Neural cell (in vitro differentiated cells): Measurements from ENCODE around the gene TMPRSS4. TPM values are rescaled to one million over a fixed set of nuclear protein-coding genes. Genes with fewer than 3 reads are reported as not detected.

ENCODE experiments used
- H2AFZ ChIP-seq: fragments of 200-600, 300-800 bp; sonication (generic), shearing (Covaris generic); 2 replicates; pipeline ENCODE4 v1.6.0; 2014; ENCODE audit warnings: low read depth, mild to moderate bottlenecking, antibody characterized with exemption, low read length, moderate library complexity
- H3F3A ChIP-seq: fragments of 200-600 bp; shearing (Covaris generic); 2 replicates; pipeline ENCODE4 v1.6.1; 2016; ENCODE audit warnings: mild to moderate bottlenecking, moderate library complexity, mixed read lengths, antibody characterized with exemption, low read length; ENCODE audit not compliant: insufficient read depth, poor library complexity, severe bottlenecking
- H3K27ac ChIP-seq: fragments of 200-600, 300-800 bp; sonication (generic), shearing (Covaris generic); 2 replicates; pipeline ENCODE4 v1.5.1; 2014; ENCODE audit warnings: mild to moderate bottlenecking, low read length, moderate library complexity
- H3K27me3 ChIP-seq: fragments of 300-800, 200-600 bp; sonication (generic), shearing (Covaris generic); 2 replicates; pipeline ENCODE4 v1.6.0; 2014; ENCODE audit warnings: mild to moderate bottlenecking, low read depth, low read length, moderate library complexity; ENCODE audit not compliant: insufficient read depth
- H3K36me3 ChIP-seq: fragments of 300-800, 200-600 bp; sonication (generic), shearing (Covaris generic); 2 replicates; pipeline ENCODE4 v1.5.1; 2014; ENCODE audit warnings: mild to moderate bottlenecking, antibody characterized with exemption, low read length, moderate library complexity; ENCODE audit not compliant: insufficient read depth
- H3K4me2 ChIP-seq: fragments of 300-800, 200-600 bp; sonication (generic), shearing (Covaris generic); 2 replicates; pipeline ENCODE4 v1.6.0; 2014; ENCODE audit warnings: mild to moderate bottlenecking, low read length
- H3K4me3 ChIP-seq: fragments of 300-800, 200-600 bp; sonication (generic), shearing (Covaris generic); 2 replicates; pipeline ENCODE4 v1.5.1; 2014; ENCODE audit warnings: mild to moderate bottlenecking, low read length, moderate library complexity
- H3K79me2 ChIP-seq: fragments of 200-600 bp; shearing (Covaris generic); replicated peaks from 2 replicates; pipeline ENCODE4 v1.6.0; 2014; ENCODE audit warnings: mild to moderate bottlenecking, low read length, moderate library complexity; ENCODE audit not compliant: insufficient read depth
- H3K9ac ChIP-seq: fragments of 300-800, 200-600 bp; sonication (generic), shearing (Covaris generic); 2 replicates; pipeline ENCODE4 v1.6.1; 2016; ENCODE audit warnings: mild to moderate bottlenecking, low read length, mixed read lengths
- H3K9me2 ChIP-seq: fragments of 200-600 bp; shearing (Covaris generic); 2 replicates; pipeline ENCODE4 v1.6.1; 2016; ENCODE audit warnings: mild to moderate bottlenecking, low read length, mixed read lengths; ENCODE audit not compliant: insufficient read depth
- H3K9me3 ChIP-seq: fragments of 200-600, 300-800 bp; sonication (generic), shearing (Covaris generic); 2 replicates; pipeline ENCODE4 v1.6.1; 2016; ENCODE audit warnings: mild to moderate bottlenecking, mixed run types, low read length, moderate library complexity, mixed read lengths
- H4K20me1 ChIP-seq: fragments of 200-600 bp; shearing (Covaris generic); 2 replicates; pipeline ENCODE4 v1.6.1; 2016; ENCODE audit warnings: mild to moderate bottlenecking, mixed run types; ENCODE audit not compliant: insufficient read depth
- EP300 ChIP-seq: fragments of 450-650 bp; conservative IDR thresholded peaks from 2 replicates; pipeline ENCODE4 v1.6.1; 2014; ENCODE audit warnings: antibody characterized with exemption, mild to moderate bottlenecking, moderate library complexity; ENCODE audit not compliant: poor library complexity, severe bottlenecking
- EZH2 ChIP-seq: fragments of 200-600, 300-800 bp; shearing (Covaris generic), sonication (generic); IDR thresholded peaks from 2 replicates; pipeline ENCODE4 v1.6.1; 2014; ENCODE audit warnings: antibody characterized with exemption, low read length, borderline replicate concordance, mild to moderate bottlenecking; ENCODE audit not compliant: insufficient read depth, poor library complexity, severe bottlenecking
- MXI1 ChIP-seq: fragments of 450-650 bp; conservative IDR thresholded peaks from 2 replicates; pipeline ENCODE4 v1.6.1; 2014; ENCODE audit warnings: antibody characterized with exemption, mild to moderate bottlenecking; ENCODE audit not compliant: poor library complexity, severe bottlenecking
- POLR2AphosphoS5 ChIP-seq: IDR thresholded peaks from 2 replicates; pipeline ENCODE4 v1.6.1; 2012
- RAD21 ChIP-seq: fragments of 450-650 bp; conservative IDR thresholded peaks from 2 replicates; pipeline ENCODE4 v1.6.1; 2014; ENCODE audit warnings: antibody characterized with exemption, mild to moderate bottlenecking, moderate library complexity
- SMC3 ChIP-seq: fragments of 450-650 bp; conservative IDR thresholded peaks from 2 replicates; pipeline ENCODE4 v1.6.1; 2014; ENCODE audit warnings: antibody characterized with exemption, mild to moderate bottlenecking, moderate library complexity; ENCODE audit not compliant: poor library complexity
- TAF1 ChIP-seq: IDR thresholded peaks from 2 replicates; pipeline ENCODE4 v1.6.1; 2012; ENCODE audit warnings: low read depth
- polyA plus RNA-seq: library from polyadenylated mRNA; depleted of rRNA; stranded (reverse); fragments of >200 nt; gene quantifications from 2 replicates; pipeline ENCODE4 v1.2.3, GENCODE V29; 2014
- TF ChIP-seq, protein P1 (sequence below): IDR thresholded peaks from 2 replicates; pipeline ENCODE4 v1.6.1; 2012; ENCODE audit warnings: borderline replicate concordance
- TF ChIP-seq, protein P2 (sequence below): fragments of 450-650 bp; IDR thresholded peaks from 2 replicates; pipeline ENCODE4 v1.5.1; 2014; ENCODE audit warnings: antibody characterized with exemption, mild to moderate bottlenecking, moderate library complexity; ENCODE audit not compliant: poor library complexity, severe bottlenecking

Gene TMPRSS4
- polyA plus RNA-seq, 1 donor from 2014 or later = not detected

DNA sequence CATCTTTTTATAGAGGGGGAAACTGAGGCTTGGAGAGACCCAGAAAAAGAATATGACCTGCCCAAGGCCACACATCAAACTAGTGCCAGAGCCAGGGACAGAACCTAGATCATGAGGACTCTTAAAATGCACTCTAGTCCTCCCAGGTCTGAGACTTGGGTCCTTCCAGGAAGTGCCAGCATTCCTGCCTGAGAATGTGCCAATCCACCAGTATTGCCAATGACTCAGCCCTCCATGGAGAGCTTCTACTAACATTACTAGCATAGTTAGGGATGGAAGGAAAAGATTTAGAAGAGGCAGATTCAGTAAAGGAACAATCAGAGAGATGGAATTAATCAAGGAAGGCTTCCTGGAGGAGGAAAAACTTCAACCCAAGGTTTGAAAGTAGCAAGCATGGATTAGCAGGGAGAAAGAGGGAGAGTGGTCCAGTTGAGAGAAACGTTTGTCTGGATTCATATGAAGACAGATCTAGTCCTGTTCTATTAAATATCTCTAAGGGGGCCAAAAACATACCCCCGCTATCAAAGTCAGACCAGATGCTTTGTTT, 30.0 kb downstream of the TMPRSS4 start:
- Histone ChIP-seq H3K9ac (no peak overlapping the region), H3K9me3 (no peaks in the 10 kb centered on the region), H3K27me3 (no peaks in the 10 kb centered on the region), H3K79me2 (no peaks in the 10 kb centered on the region), H4K20me1 (no peaks in the 10 kb centered on the region), H3K36me3 (no peaks in the 10 kb centered on the region), H3K27ac (no peak overlapping the region), H3F3A (no peaks in the 10 kb centered on the region), H3K9me2 (no peaks in the 10 kb centered on the region), H3K4me3 (no peak overlapping the region), H2AFZ (no peak overlapping the region), H3K4me2 (no peak overlapping the region)
- TF ChIP-seq, protein P1, sequence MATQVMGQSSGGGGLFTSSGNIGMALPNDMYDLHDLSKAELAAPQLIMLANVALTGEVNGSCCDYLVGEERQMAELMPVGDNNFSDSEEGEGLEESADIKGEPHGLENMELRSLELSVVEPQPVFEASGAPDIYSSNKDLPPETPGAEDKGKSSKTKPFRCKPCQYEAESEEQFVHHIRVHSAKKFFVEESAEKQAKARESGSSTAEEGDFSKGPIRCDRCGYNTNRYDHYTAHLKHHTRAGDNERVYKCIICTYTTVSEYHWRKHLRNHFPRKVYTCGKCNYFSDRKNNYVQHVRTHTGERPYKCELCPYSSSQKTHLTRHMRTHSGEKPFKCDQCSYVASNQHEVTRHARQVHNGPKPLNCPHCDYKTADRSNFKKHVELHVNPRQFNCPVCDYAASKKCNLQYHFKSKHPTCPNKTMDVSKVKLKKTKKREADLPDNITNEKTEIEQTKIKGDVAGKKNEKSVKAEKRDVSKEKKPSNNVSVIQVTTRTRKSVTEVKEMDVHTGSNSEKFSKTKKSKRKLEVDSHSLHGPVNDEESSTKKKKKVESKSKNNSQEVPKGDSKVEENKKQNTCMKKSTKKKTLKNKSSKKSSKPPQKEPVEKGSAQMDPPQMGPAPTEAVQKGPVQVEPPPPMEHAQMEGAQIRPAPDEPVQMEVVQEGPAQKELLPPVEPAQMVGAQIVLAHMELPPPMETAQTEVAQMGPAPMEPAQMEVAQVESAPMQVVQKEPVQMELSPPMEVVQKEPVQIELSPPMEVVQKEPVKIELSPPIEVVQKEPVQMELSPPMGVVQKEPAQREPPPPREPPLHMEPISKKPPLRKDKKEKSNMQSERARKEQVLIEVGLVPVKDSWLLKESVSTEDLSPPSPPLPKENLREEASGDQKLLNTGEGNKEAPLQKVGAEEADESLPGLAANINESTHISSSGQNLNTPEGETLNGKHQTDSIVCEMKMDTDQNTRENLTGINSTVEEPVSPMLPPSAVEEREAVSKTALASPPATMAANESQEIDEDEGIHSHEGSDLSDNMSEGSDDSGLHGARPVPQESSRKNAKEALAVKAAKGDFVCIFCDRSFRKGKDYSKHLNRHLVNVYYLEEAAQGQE = no peak
- TF ChIP-seq TAF1 (no peak), POLR2AphosphoS5 (no peak), SMC3 (no peak), RAD21 (no peak), EZH2 (no peak), MXI1 (no peak), EP300 (no peak)
- TF ChIP-seq, protein P2, sequence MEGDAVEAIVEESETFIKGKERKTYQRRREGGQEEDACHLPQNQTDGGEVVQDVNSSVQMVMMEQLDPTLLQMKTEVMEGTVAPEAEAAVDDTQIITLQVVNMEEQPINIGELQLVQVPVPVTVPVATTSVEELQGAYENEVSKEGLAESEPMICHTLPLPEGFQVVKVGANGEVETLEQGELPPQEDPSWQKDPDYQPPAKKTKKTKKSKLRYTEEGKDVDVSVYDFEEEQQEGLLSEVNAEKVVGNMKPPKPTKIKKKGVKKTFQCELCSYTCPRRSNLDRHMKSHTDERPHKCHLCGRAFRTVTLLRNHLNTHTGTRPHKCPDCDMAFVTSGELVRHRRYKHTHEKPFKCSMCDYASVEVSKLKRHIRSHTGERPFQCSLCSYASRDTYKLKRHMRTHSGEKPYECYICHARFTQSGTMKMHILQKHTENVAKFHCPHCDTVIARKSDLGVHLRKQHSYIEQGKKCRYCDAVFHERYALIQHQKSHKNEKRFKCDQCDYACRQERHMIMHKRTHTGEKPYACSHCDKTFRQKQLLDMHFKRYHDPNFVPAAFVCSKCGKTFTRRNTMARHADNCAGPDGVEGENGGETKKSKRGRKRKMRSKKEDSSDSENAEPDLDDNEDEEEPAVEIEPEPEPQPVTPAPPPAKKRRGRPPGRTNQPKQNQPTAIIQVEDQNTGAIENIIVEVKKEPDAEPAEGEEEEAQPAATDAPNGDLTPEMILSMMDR = no peak

DNA sequence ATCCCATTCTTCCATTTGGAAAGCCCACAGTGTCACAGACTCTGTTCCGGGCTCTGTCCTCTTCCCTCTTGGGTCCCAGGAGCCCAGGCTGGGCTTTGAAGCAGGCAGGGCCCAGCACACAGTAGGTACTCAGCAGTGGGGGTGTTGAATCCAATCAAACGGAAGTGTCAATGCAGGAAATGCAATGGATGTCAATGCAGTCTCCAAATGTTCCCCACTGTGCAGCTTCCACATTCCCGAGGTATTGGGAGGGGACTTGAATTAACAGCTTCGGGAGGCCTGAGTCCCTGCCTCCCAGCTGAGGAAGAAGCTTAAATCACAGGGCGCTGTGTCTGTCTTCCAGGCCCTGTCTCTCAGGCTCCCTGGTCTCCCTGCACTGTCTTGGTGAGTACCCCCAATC, 31.6 kb downstream of the TMPRSS4 start:
- H3K4me3 ChIP-seq = no peak overlapping the region
- H3K9me2 ChIP-seq = no peaks in the 10 kb centered on the region
- no peaks in the 10 kb centered on the region for H4K20me1 ChIP-seq
- no peaks in the 10 kb centered on the region for H3F3A ChIP-seq
- no peaks in the 10 kb centered on the region for H3K36me3 ChIP-seq
- no peak overlapping the region for H3K9ac ChIP-seq
- no peak overlapping the region for H3K4me2 ChIP-seq
- no peak overlapping the region for H2AFZ ChIP-seq
- no peaks in the 10 kb centered on the region for H3K9me3 ChIP-seq
- H3K27ac ChIP-seq = no peak overlapping the region
- TF ChIP-seq, protein P2 = no peak
- TF ChIP-seq SMC3 = no peak
- no peak for TF ChIP-seq EP300
- no peak for TF ChIP-seq POLR2AphosphoS5
- no peak for TF ChIP-seq TAF1
- no peak for TF ChIP-seq MXI1
- TF ChIP-seq, protein P1 = no peak
- no peak for TF ChIP-seq EZH2
- TF ChIP-seq RAD21 = no peak
- no peaks in the 10 kb centered on the region for H3K27me3 ChIP-seq
- no peaks in the 10 kb centered on the region for H3K79me2 ChIP-seq
